Chondrocyte (in vitro differentiated cells): ENCODE data around the gene SOX1. TPM values are rescaled to one million over a fixed set of nuclear protein-coding genes. Genes with fewer than 3 reads are reported as not detected.

ENCODE experiments used
- DNase-seq: peaks from one replicate; pipeline ENCODE4 v3.0.0; 2021; ENCODE audit warnings: mixed read lengths, low spot score
- H3K27ac Mint-ChIP-seq: one replicate; pipeline ENCODE4 v1.8.0; 2021; ENCODE audit warnings: mild to moderate bottlenecking, moderate library complexity, mixed read lengths; ENCODE audit not compliant: unreplicated experiment
- H3K27me3 Mint-ChIP-seq: 2 replicates; pipeline ENCODE4 v1.8.0; 2021; ENCODE audit warnings: low read depth, mixed read lengths
- H3K36me3 Mint-ChIP-seq: 2 replicates; pipeline ENCODE4 v1.8.0; 2021; ENCODE audit warnings: low read depth, mixed read lengths
- H3K4me1 Mint-ChIP-seq: 2 replicates; pipeline ENCODE4 v1.8.0; 2021; ENCODE audit warnings: low read depth, mild to moderate bottlenecking, mixed read lengths
- H3K4me3 Mint-ChIP-seq: one replicate; pipeline ENCODE4 v1.8.0; 2021; ENCODE audit warnings: mild to moderate bottlenecking, moderate library complexity, mixed read lengths; ENCODE audit not compliant: unreplicated experiment
- H3K9me3 Mint-ChIP-seq: 2 replicates; pipeline ENCODE4 v1.8.0; 2021; ENCODE audit warnings: low read depth, mixed read lengths
- total RNA-seq: library from RNA; stranded (reverse); gene quantifications from 3 replicates; pipeline ENCODE4 v1.2.1, GENCODE V29; 2021
- TF ChIP-seq, protein P1 (sequence below): fragments of 200-600 bp; sonication (generic); IDR thresholded peaks from 2 replicates; pipeline ENCODE4 v1.5.0; 2021; ENCODE audit warnings: antibody characterized with exemption, mild to moderate bottlenecking, moderate library complexity

The SOX1 gene
- total RNA-seq, 1 donor from 2014 or later: not detected

DNA sequence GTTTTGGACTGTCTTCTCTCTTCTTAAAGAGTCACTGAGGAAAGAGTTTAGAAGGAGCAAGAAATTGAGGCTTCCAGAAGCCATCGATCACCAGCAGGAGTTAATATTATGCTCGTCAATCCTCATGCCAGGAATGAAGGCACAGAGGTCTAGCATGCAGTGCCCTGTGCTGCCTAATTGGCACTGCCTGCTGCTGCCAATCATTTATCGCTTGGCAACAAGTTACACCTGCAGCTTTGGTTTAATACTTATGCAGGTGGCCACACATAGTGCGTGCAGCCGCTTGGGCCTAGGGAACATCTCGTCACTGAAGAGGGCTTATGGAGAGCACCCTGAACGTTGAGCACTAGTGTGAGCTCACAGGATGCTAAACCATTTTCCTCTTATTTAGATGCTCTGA, 2.7 kb upstream of the SOX1 start:
- Mint-ChIP-seq H3K4me1 (peaks cover 14% of the 10 kb centered on the region), H3K4me3 (no peak overlapping the region), H3K27ac (no peak overlapping the region), H3K9me3 (no peaks in the 10 kb centered on the region), H3K27me3 (peaks cover 67% of the 10 kb centered on the region), H3K36me3 (peaks cover 3% of the 10 kb centered on the region)
- no peak for DNase-seq
- TF ChIP-seq, protein P1, sequence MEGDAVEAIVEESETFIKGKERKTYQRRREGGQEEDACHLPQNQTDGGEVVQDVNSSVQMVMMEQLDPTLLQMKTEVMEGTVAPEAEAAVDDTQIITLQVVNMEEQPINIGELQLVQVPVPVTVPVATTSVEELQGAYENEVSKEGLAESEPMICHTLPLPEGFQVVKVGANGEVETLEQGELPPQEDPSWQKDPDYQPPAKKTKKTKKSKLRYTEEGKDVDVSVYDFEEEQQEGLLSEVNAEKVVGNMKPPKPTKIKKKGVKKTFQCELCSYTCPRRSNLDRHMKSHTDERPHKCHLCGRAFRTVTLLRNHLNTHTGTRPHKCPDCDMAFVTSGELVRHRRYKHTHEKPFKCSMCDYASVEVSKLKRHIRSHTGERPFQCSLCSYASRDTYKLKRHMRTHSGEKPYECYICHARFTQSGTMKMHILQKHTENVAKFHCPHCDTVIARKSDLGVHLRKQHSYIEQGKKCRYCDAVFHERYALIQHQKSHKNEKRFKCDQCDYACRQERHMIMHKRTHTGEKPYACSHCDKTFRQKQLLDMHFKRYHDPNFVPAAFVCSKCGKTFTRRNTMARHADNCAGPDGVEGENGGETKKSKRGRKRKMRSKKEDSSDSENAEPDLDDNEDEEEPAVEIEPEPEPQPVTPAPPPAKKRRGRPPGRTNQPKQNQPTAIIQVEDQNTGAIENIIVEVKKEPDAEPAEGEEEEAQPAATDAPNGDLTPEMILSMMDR: no peak

DNA sequence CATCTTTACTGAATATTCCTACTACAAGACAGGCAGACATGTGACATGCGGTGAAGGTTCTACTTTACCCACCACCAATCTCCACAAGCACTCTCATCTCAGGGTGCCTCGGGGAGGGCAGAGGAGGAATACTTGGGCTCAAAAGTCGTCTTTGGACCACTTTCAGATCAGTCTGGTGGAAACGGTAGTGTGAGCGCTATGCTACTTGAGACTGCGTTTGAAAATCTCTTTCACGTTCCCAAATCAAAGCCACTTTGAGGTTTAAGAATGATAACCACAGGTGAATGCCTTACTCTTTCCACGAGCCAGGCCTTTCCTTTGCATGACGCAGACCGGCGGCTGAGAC, 1.5 kb upstream of the SOX1 start:
- H3K36me3 Mint-ChIP-seq: peaks cover 2% of the 10 kb centered on the region
- H3K9me3 Mint-ChIP-seq: no peaks in the 10 kb centered on the region
- peaks cover 64% of the 10 kb centered on the region for H3K27me3 Mint-ChIP-seq
- H3K4me1 Mint-ChIP-seq: peaks cover 15% of the 10 kb centered on the region
- DNase-seq: no peak
- H3K4me3 Mint-ChIP-seq: no peak overlapping the region
- TF ChIP-seq, protein P1: no peak
- no peak overlapping the region for H3K27ac Mint-ChIP-seq

DNA sequence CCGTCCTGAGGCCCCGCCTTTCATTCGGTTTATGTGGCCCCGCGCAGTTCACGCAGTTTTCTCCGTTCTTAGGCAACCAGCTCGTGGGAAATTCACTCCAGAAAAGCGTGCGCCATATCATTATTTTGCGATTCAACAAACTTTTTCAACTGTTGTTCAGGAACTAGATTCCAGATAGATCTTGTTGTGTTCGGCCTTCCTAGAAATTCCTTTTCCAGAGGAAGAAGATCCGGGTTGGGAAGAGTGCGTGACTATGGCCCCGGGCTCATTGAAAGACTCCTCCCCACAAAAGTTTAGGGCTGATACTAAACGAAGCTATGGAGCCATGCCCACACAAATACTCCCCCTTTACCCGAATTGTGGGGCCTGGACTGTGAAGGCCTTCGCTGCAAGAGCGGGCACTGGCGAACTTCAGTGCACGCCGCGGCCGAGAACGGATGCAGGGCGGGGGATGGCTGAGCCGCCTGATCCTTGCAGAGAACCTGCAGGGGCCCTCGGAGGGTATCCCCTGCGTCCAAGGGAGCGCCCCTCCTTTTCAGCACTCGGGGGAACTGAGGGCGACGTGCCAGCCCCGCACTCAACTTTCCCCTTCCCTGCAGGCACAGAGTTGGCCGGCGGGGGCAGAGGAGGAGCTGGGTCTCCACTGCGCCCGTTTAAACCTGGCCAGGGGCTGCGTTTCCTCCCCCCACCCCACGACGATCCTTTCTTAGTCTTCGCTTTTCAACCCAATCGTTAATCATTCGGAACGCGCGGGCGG, 904 bp upstream of the SOX1 start:
- peaks cover 15% of the 10 kb centered on the region for H3K4me1 Mint-ChIP-seq
- H3K27ac Mint-ChIP-seq: no peak overlapping the region

DNA sequence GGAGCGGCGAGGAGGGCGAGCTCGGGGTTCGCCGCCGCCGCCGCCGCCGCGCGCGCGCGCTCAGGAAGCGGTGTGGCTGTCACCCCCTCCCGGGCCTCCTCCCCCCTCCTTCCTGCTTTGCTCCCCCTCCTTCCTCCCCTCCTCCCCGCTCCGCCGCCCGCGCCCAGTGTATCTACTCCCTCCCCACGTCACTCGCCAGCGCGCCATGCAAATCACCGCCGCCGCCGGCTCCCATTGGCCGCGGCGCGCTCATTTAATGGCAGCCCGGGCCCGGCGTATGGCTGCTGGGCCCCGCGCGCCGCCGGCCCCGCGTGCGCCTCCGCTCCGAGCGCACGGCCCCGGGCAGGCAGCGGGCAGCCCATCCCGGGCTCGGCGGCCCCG, 335 bp upstream of the SOX1 start:
- H3K36me3 Mint-ChIP-seq: peaks cover 2% of the 10 kb centered on the region
- no peaks in the 10 kb centered on the region for H3K9me3 Mint-ChIP-seq
- peaks cover 16% of the 10 kb centered on the region for H3K4me1 Mint-ChIP-seq
- H3K27me3 Mint-ChIP-seq: peaks cover 66% of the 10 kb centered on the region
- no peak for DNase-seq
- peak overlapping the region; percentile 9 for H3K4me3 Mint-ChIP-seq
- H3K27ac Mint-ChIP-seq: no peak overlapping the region
- TF ChIP-seq, protein P1: no peak

More for the DNA sequence above, 904 bp upstream of the SOX1 start:
- DNase-seq: no peak
- peaks cover 2% of the 10 kb centered on the region for H3K36me3 Mint-ChIP-seq
- TF ChIP-seq, protein P1: peak; percentile 45
- H3K27me3 Mint-ChIP-seq: peaks cover 65% of the 10 kb centered on the region
- no peaks in the 10 kb centered on the region for H3K9me3 Mint-ChIP-seq
- H3K4me3 Mint-ChIP-seq: peak overlapping the region; percentile 67

DNA sequence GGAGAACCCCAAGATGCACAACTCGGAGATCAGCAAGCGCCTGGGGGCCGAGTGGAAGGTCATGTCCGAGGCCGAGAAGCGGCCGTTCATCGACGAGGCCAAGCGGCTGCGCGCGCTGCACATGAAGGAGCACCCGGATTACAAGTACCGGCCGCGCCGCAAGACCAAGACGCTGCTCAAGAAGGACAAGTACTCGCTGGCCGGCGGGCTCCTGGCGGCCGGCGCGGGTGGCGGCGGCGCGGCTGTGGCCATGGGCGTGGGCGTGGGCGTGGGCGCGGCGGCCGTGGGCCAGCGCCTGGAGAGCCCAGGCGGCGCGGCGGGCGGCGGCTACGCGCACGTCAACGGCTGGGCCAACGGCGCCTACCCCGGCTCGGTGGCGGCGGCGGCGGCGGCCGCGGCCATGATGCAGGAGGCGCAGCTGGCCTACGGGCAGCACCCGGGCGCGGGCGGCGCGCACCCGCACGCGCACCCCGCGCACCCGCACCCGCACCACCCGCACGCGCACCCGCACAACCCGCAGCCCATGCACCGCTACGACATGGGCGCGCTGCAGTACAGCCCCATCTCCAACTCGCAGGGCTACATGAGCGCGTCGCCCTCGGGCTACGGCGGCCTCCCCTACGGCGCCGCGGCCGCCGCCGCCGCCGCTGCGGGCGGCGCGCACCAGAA, 1.1 kb downstream of the SOX1 start:
- Mint-ChIP-seq H3K27ac (no peak overlapping the region), H3K27me3 (peaks cover 61% of the 10 kb centered on the region), H3K4me1 (peaks cover 18% of the 10 kb centered on the region), H3K9me3 (no peaks in the 10 kb centered on the region), H3K4me3 (no peak overlapping the region), H3K36me3 (peaks cover 4% of the 10 kb centered on the region)
- DNase-seq: no peak
- TF ChIP-seq, protein P1: no peak
